Lung (tissue), 12 donors: ENCODE data around the gene NFATC2. TPM values are rescaled to one million over a fixed set of nuclear protein-coding genes. Genes with fewer than 3 reads are reported as not detected.

Experiments
- ATAC-seq: fragments of 200-7000 bp; cut with Tn5 transposase; one replicate; pipeline ENCODE4 v1.9.1; 2020; ENCODE audit warnings: moderate number of reproducible peaks; ENCODE audit not compliant: insufficient read depth, low FRiP score
- DNase-seq, 3 donors: peaks; one replicate each; pipeline ENCODE4 v3.0.0-alpha.2; 2013 to 2017
- H3K27ac ChIP-seq, 2 donors: one replicate each; pipeline ENCODE4 v1.5.1; 2013; ENCODE audit warnings: mild to moderate bottlenecking in 2 of 2, moderate library complexity in 2 of 2, control low read depth in 1 of 2, inconsistent platforms in 1 of 2, low read depth in 1 of 2, low read length in 1 of 2
- H3K27me3 ChIP-seq, 3 donors: one replicate each; pipeline ENCODE4 v1.5.1; 2013; ENCODE audit warnings: low read length in 2 of 3; ENCODE audit not compliant: control insufficient read depth in 3 of 3, insufficient read depth in 3 of 3
- H3K36me3 ChIP-seq, 4 donors: one replicate each; pipeline ENCODE4 v1.5.1; 2013; ENCODE audit warnings: low read length in 4 of 4, mild to moderate bottlenecking in 1 of 4, moderate library complexity in 1 of 4; ENCODE audit not compliant: control insufficient read depth in 4 of 4, insufficient read depth in 4 of 4
- H3K4me1 ChIP-seq, 5 donors: one replicate each; pipeline ENCODE4 v1.5.1; 2013; ENCODE audit warnings: low read length in 5 of 5, mild to moderate bottlenecking in 2 of 5, moderate library complexity in 1 of 5; ENCODE audit not compliant: control insufficient read depth in 5 of 5, insufficient read depth in 5 of 5
- H3K4me3 ChIP-seq: one replicate; pipeline ENCODE4 v1.5.1; 2013; ENCODE audit warnings: mild to moderate bottlenecking, control low read depth, moderate library complexity
- H3K9ac ChIP-seq, 2 donors: one replicate each; pipeline ENCODE4 v1.5.1; 2013; ENCODE audit warnings: low read length in 2 of 2, control low read depth in 1 of 2; ENCODE audit not compliant: insufficient read depth in 1 of 2
- H3K9me3 ChIP-seq, 4 donors: one replicate each; pipeline ENCODE4 v1.5.1; 2013; ENCODE audit warnings: low read length in 3 of 4, mild to moderate bottlenecking in 1 of 4, moderate library complexity in 1 of 4; ENCODE audit not compliant: control insufficient read depth in 4 of 4, insufficient read depth in 3 of 4
- WGBS, 2 donors: extraction: QIAGEN DNeasy Blood & Tissue Kit; methylation state at CpG; one replicate each; pipeline ENCODE4 v1.1.7; 2013; 5-methylcytosine and 5-hydroxymethylcytosine counted together
- polyA plus RNA-seq, 2 donors: library from polyadenylated mRNA; stranded (reverse); fragments of 200-250 nt; gene quantifications; one replicate each; pipeline ENCODE4 v1.2.1, GENCODE V29; 2013
- total RNA-seq, 2 donors: library from RNA; depleted of rRNA in 1 of 2; stranded (reverse); fragments of >200 nt in 1 of 2; gene quantifications; one replicate each; pipeline ENCODE4 v1.2.1, GENCODE V29; 2014 to 2021
- TF ChIP-seq, protein P1 (sequence below): IDR thresholded peaks from 2 replicates; pipeline ENCODE4 v1.5.1; 2012; ENCODE audit warnings: mild to moderate bottlenecking; ENCODE audit errors: control extremely low read depth, extremely low read depth
- donor health status: control.
- donor health status: control.
- donor health status: Bipolar disorder and iron deficiency.
- donor health status: healthy.
- donor health status: DM: yes; HTN: yes; CAD: no.

NFATC2 gene
- total and polyA plus RNA-seq, 4 donors = 1.3 to 8.7 (median 4.7) TPM

DNA sequence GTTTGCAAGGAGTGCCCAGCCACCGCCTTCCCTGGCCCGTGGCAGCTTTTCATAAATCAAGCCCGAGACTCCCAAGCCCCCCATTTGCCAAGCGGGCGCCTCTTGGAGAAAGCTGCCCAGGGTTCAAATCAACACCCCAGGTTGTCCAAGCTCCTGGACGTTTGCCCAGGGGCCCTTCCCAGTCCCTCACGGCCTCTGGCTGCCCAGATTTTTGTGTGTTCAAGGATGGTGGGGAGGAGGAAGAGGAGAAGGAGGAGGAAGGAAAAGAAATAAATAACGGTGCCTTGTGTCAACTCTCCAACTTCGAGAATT, 20.6 kb upstream of the NFATC2 start:
- H3K9ac ChIP-seq = peak overlapping the region; percentile 79 to 83

DNA sequence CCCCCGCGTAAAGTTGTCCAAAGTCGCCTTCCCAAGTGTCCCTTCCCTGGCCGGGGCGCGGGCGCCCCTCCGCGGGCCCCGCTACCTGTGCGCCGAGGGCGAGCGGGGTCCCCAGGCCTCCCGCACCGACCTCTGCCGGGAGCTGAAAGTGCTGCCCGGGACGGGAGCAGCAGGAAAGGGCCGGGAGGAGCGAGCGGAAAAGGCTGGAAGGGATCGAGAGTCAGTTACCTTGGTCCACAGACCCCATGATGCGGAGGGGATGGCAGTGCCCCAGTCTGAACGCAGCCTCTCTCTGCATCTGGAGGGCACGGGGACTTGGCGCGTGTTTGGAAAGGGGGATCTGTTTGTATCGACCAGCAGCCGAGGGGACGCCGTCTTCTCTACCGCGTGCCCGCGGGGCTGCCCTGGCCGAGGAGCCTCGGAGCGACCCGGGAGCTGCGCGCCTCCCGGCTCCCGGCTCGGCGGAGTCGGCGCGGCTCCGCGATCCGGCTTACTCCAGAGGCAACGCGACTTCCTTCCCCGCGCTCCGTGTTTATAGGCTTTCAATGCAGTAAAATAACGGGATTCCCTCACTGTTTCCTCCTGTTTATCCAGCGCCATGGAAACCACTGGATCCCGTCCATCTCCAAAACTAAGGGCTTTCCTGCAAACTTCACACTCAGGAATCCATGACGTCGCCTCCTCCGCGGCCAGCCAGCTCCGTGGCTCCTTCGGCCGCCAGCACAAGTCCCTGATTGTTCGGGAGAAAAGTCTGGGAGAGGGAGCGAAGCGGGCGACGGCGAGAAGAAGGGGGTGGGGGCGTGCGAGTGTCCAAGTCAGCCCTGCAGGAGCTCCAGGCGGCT, 20.0 kb upstream of the NFATC2 start:
- Histone ChIP-seq H3K36me3 (no peaks in the 10 kb centered on the region), H3K27me3 (peaks cover 0 to 13% (median 3%) of the 10 kb centered on the region in 3 donors), H3K9ac (peak overlapping the region; percentile 79 to 83), H3K27ac (peak overlapping the region; percentile 50 to 91), H3K4me1 (peaks cover 0 to 33% (median 15%) of the 10 kb centered on the region in 5 donors), H3K4me3 (peak overlapping the region; percentile 33), H3K9me3 (no peaks in the 10 kb centered on the region)
- TF ChIP-seq, protein P1, sequence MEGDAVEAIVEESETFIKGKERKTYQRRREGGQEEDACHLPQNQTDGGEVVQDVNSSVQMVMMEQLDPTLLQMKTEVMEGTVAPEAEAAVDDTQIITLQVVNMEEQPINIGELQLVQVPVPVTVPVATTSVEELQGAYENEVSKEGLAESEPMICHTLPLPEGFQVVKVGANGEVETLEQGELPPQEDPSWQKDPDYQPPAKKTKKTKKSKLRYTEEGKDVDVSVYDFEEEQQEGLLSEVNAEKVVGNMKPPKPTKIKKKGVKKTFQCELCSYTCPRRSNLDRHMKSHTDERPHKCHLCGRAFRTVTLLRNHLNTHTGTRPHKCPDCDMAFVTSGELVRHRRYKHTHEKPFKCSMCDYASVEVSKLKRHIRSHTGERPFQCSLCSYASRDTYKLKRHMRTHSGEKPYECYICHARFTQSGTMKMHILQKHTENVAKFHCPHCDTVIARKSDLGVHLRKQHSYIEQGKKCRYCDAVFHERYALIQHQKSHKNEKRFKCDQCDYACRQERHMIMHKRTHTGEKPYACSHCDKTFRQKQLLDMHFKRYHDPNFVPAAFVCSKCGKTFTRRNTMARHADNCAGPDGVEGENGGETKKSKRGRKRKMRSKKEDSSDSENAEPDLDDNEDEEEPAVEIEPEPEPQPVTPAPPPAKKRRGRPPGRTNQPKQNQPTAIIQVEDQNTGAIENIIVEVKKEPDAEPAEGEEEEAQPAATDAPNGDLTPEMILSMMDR = no peak
- peak; percentile 97 to 99 (median 99) for DNase-seq
- ATAC-seq = peak; percentile 60
- 1% methylated on average over 71 to 76 of the region's 76 CpGs for WGBS, 2 donors

More for the DNA sequence above, 20.6 kb upstream of the NFATC2 start:
- DNase-seq = no peak
- Histone ChIP-seq H3K4me1 (peaks cover 0 to 33% (median 15%) of the 10 kb centered on the region in 5 donors), H3K36me3 (no peaks in the 10 kb centered on the region), H3K9me3 (no peaks in the 10 kb centered on the region), H3K27me3 (peaks cover 0 to 13% (median 3%) of the 10 kb centered on the region in 3 donors), H3K4me3 (no peak overlapping the region), H3K27ac (peak overlapping the region; percentile 50 to 91)
- TF ChIP-seq, protein P1 = no peak
- WGBS, 2 donors = 1 to 4% methylated on average over 9 of the region's 9 CpGs
- ATAC-seq = peak; percentile 6

GRCh38 chr20:51562027-51562331, 19.5 kb upstream of the NFATC2 start:
- H3K4me1 ChIP-seq = peaks cover 0 to 33% (median 15%) of the 10 kb centered on the region in 5 donors
- H3K9me3 ChIP-seq = no peaks in the 10 kb centered on the region
- peak overlapping the region; percentile 14 to 83 for H3K9ac ChIP-seq
- DNase-seq = peak in 1 of 3 donors; percentile 82
- TF ChIP-seq, protein P1 = no peak
- no peak for ATAC-seq
- 3% methylated on average over 10 of the region's 10 CpGs for WGBS, 2 donors
- no peak overlapping the region for H3K4me3 ChIP-seq
- H3K27ac ChIP-seq = peak overlapping the region in 1 of 2 donors; percentile 91
- H3K36me3 ChIP-seq = no peaks in the 10 kb centered on the region
- H3K27me3 ChIP-seq = peaks cover 0 to 13% (median 3%) of the 10 kb centered on the region in 3 donors
